Inflammatory macrophage treated with lipopolysaccharide for 4 hours (primary cell): ENCODE data around the gene NR5A2.

Experiments used
- DNase-seq: peaks from one replicate; pipeline ENCODE4 v3.0.0-alpha.2; 2020

Gene NR5A2

DNA sequence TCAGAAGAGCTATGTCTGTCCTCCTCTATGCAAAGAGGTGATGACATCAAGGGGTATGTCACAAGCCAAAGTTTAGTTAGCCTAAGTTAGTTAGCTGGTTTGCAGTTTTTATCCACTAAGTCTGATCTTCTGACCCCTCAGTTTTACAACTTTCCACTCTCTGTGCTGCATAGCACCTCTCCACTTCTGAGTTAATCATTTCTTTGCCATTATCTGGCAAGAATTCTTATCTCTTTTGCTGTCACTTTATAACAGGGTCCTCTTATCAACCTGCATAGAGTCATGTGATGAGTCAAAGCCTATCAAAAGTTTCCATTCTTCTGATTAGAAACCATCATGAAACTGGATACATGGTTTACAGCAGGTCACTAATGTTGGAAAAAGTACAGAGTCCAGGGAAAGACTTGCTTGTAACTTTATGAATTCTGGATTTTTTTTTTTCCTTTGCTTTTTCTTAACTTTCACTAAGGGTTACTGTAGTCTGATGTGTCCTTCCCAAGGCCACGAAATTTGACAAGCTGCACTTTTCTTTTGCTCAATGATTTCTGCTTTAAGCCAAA lies at the start of gene NR5A2:
TSS of gene NR5A2 (plus strand) at position 447 of the 560 bp plus-strand sequence. CDS start 138 bp downstream, outside the sequence.
- no peak for DNase-seq

- DNase-seq = no peak
Observed at GRCh38 chr1:199978408-199978940, 49.0 kb upstream of the NR5A2 start.

GRCh38 chr1:199979071-199979470 lies 48.4 kb upstream of the NR5A2 start:
- DNase-seq = no peak

GRCh38 chr1:199981584-199981983 lies 45.9 kb upstream of the NR5A2 start:
- no peak for DNase-seq

GRCh38 chr1:199982606-199983005 lies 44.9 kb upstream of the NR5A2 start:
- DNase-seq = no peak

GRCh38 chr1:199983531-199983930 lies 44.0 kb upstream of the NR5A2 start:
- no peak for DNase-seq

DNA sequence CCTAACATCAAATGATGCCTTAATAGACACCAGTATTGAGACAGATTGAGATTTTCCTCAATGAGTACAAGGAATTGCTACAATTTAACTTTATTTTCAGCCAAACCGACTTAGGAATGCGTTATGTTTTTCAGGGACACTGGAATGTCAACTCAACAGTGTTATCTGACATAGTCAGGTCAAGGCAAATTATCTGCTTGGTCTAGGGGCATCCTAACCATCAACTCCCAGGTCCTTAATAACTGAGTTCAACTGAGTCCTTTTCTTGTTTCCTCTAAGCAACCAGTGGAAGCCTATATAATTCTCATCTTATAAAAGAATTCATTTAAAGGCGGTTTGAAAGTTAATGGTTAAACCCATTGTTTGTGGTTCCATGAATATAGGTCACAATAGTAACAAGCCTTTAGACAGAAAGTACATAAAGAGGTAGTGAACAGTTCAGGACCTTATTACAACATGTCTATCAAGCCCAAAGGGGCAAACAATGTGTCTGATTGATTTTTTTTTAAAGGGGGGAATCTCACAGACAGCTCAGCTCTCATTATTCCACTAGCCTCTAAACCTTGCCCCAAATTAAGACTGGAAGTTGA lies 32.3 kb upstream of the NR5A2 start:
- DNase-seq = no peak

DNA sequence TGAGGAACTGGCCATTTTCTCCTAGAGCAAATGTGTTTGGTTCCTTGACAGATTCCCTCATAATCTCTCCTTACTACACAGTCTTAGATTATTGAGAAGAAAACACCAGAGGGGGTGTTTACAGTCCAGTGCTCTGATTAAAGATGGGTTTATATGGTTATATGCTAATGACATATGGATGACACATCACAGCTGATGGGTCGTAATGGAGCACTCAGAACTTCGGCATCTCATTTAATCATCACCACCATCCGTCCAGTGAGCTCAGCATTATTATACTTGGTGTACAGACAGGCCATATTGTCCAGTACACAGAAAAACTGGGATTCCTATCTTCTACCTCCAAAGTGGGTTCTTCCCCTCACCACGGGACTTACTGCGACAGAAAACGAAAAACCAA lies 22.3 kb upstream of the NR5A2 start:
- DNase-seq = no peak

DNA sequence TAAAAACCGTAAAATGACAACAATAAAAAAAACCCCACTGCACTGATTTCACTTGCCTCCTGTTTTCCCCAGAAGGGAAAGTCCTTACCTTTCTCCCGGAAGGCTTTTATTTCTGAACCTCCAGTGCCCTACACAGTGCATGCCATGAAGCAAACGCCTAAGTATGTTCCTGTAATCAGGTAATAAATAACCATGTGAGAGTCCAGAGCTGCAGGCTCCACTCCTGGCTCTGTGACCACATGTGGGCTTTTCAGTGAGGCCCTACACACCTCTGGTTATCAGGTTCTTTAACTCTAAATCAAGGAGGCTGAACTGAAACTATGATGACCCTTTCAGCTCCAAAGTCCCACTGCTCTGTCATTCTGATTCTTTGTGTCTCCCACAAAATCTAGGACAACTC lies 20.8 kb upstream of the NR5A2 start:
- no peak for DNase-seq

GRCh38 chr1:200015811-200016210 lies 11.7 kb upstream of the NR5A2 start:
- DNase-seq = no peak

DNA sequence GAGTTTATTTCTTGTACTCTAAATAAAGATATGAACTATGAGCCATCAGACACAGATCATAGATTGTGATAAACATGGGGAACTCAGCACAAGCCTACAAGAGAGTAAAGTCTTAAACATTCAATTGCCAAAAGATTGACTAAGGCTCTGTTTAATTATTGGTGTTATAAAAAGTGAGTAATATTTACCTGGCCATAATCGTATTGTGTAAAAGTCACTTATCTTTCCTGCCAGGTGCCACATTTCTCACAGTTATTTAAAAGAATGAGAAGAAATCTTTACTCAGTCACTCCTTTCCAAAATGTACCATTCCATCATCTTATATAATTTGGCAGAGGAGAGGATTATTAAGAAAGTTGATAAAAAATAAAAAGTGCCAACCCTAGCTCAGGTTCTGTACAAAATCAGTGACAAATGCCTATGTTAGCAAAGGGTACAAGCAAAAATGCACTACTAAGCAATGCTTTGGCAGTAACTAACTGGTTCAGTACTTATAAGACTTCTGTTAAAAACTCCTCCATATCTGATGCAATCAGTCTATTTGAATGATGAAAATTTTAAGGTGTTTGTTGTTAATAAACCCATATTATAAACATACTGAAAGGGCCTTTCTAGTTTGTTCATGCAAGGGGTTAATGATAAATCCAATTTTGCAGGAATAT lies 5.8 kb upstream of the NR5A2 start:
- DNase-seq = no peak

DNA sequence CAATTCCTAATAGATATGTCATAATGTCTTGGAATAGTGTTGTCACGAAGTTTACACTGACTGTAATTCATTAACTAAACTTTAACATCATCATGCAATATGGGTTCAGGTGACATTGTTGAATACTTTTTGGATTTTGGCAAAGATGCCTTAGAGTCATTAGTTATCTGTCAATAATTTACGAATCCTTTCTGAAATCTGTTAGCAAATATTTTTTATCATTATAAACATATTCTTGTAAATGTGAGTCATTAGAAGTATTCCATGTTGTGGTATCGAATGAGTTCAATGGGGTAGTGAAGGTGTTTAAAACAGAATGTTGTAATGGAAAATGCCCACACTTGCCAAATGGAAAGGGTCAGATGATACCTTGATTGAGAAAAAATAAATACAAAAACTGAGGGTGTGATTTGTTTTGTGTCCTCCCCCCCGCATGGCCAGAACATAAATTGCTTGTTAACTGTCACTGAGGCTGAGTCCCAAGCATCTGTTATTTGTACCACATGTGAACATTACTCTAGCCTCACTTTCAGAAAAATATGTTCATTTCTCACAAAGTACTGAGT lies 5.2 kb upstream of the NR5A2 start:
- DNase-seq = no peak

DNA sequence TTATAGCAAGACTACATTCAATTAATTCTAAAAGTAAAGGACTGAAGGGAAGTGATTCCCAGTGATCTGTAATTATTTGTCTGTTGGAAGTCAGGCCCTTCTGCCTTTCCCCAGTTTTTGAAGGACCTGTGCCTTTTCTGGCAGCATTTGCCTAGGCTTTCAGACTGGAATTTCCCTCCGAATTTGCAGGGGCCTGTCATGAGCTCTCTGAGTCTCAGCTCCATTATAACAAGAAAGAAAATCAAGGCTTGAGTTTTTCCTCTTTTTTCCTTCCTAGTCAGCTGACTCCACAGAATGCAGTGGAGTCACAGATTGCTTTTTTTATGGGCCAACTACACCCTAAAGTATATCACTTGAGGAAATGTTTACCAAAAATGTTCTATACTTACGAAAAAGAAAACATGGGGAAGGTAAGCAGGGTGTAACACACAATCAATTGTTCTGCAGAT lies 1.1 kb downstream of the NR5A2 start:
- DNase-seq = no peak

DNA sequence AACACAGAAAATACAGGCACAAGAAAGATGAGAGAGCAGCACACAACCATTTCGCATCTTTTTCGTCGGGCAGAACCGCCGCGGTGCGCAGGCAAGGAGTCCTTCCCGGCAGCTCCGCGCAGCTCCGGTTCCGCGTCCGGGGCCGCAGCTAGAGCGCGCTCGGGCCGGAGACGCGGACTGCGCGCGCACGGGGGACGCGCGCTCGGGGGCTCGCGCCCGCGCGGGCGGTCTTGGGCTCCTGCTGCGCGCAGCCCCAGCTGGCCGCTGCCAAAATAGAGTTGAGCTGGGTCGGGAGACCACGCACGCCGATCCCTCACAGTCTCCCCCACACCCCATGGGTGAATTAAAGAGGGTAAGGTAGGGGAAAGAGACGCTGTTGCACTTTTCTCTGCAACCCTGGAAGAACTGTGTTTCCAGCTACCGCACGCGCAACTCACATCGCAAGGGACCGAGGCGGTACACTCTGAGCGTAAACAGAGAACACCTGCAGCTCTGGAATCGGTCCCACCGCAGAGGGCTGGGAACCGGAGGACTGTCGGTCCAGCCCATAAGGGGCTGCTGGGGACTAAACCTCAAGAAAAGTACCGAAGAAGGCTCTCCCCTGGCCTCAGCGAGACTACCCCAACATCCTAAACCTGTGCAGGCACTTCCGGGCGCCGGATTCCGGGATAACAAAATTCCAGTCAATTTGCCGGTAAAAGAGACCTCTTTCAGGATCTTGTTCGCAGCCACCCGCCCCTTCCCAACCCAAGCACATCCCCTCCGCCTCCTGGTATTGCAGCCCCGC lies 1.7 kb downstream of the NR5A2 start:
- no peak for DNase-seq

DNA sequence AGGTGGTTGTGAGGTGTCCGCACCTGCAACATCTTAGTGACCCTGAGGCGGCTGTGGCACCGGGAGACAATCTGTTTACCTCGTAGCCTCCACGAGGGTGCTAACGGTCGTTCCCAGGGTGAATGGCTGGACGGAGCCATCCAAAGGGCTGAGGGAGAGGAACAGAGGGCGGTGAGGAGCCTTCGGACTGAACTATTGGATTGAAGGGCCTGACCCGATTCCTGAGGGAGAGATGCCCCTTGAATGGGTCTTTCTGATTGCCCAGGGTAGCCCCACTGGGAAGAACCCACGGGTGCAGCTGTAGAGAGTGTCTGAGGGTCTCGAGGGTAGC lies 2.3 kb downstream of the NR5A2 start:
- DNase-seq = no peak

DNA sequence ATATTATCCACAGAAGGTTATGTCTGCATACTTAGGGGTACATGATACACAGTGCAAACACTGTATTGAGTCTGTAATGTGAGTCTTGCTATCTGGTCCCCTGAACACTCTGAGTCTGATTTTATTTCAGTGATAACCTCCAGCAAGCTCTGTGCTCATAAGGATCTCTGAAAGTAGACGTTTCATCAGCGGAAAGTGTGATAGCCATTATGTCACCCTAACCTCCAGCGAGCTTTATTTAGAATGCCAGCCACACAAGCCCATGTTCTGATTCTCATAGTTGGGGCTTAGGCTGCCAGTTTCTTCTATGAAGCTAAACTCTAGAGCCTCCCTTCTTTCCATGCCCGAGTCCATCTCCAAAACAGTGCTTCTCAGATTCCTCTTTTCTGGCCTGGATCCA lies 3.3 kb downstream of the NR5A2 start:
- no peak for DNase-seq

DNA sequence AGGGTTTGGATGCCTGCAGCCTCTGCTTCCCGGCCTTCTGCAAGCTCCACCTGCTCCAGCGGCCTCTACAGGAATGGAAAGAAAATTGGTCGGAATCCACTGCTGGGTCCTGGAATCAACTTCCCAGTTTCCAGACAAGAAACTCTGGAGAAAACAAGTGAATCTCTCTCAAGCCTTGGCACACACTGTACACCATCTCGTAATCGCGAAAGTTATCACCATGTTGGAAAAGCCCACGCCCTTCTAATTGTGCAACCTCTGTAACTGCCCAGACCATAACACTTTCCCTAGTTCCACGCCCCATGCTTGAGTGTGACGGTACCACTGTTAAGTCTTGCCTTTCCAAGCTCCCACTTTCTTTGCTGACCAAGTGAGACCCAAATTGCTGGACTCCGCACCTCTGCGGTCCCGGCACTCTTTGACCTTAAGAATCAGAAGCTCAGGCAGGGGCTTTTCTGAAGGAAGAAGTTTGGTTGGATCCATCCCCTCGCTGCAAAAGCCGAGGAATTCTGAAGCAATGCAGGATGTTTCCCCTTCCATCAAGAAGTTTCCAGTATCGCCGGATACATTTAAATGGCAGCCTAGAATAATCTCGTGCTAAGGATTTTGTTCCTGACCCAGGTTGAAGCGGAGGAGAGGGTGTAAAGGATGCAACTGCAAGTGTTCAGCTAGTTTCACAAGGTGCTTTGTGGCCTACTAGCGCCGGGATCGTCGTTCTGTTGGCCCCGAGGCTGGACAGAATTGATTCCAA lies 6.2 kb downstream of the NR5A2 start:
- DNase-seq = no peak

- no peak for DNase-seq
Observed at GRCh38 chr1:200034262-200034557, 6.7 kb downstream of the NR5A2 start.

DNA sequence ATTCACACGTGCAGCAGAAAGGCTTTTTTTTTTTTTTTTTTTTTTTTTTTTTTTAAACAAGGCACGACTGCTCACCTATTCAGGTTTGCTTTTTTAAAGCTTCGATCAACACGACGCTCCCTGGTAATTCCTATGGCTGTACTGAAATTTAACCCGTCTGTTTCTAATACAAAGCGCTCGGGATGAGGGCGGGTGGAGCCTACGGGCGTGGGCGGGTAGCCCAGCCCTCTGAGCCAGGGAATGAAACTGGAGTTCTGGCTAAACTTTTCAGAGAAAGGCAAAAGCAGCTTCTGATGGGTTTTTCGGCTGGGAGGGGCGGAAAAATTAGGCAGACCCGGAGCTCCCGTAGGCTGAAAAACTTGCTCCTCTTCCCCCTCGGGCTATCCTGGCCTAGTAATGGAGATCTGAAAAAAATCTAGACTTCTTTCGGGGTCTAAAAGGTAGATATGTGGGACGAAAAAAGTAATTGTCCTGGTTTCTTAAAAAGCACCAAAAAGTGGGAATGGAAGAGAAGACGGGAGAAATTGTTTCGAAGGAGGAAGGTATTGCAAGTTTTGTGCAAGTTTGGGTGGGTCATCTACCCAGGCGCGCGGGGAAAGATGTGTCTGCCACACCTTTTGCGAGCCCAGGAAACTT lies 7.4 kb downstream of the NR5A2 start:
- no peak for DNase-seq

GRCh38 chr1:200035397-200035955 lies 8.0 kb downstream of the NR5A2 start:
- DNase-seq = no peak

DNA sequence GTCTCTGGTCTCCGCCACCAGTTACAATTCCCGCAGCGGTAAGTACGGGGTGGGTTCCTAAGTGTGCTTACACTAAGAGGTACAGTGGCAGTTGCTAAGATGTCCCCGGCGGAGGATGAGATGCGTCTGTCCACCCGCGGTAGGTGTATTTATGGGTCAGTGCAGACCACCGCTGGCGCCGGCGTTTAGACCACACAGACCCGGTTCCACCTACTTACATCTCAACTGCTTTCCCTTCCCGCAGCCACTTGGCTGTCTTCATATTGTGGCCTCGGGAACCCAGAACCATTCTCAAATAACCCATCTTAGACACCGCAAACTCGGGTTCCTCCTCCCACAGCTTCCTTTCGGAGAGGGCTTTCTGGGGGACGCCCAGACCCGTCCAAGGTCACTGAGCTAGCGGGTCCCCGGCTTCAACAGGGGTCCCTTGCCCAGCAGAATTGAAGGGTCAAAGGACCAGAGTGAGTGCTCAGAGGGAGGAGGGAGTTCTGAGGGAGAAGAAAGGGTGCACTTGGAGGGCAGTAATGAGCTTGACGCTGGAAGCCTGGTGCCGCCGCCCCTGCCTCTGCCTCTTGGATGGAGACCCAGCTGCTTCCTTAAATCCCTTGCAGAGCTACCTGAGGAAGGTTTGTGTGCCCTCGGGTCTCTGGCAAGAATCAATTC lies 8.6 kb downstream of the NR5A2 start:
- no peak for DNase-seq
